GM18505 (cell line): Measurements from ENCODE around the gene MRE11.
A peak's percentile ranks its signal among the peaks of the same experiment; 100 is the strongest.
"Not testable (repeated sequence)": the region's sequence is repeated elsewhere in the genome, so short reads cannot be mapped to it uniquely, and the experiment has no call there.

Experiments
- ATAC-seq: cut with Tn5 transposase; IDR thresholded peaks from one replicate; pipeline ENCODE4 v1.9.1; 2021; ENCODE audit not compliant: unreplicated experiment
- POLR2A ChIP-seq: IDR thresholded peaks from 4 replicates; pipeline ENCODE4 v1.6.1; 2011; ENCODE audit warnings: borderline replicate concordance; ENCODE audit not compliant: insufficient read depth, insufficient read length; ENCODE audit errors: extremely low read depth

The MRE11 gene

DNA sequence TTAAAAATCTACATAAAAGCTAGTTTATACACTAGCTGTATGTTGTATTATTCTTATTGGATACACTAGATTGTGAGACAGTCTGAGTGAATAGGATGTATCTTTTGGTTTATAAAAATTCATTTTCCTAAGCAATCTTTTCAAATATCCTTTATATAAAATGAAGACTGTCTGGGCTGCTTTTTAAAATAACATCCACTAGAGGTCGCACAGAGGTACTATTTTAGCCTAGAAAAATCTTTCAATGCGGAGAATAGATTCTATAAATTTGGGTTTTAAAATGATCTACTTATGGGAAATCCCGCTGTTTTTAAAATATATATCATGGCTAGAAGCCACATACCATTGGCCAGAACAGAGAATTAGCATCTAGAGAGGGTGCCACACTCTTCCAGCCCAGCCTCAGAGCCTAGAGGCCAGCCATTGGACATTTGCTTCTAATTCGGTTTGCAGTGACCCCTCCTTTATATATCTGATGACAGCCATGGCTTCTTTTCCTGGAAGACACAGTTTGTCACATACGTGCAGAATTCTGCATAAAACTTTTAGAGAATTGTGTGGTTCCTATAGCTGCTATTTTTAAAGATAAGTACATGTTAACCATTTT, 25.9 kb upstream of the MRE11 start:
- no peak for TF ChIP-seq POLR2A
- ATAC-seq, result no peak

DNA sequence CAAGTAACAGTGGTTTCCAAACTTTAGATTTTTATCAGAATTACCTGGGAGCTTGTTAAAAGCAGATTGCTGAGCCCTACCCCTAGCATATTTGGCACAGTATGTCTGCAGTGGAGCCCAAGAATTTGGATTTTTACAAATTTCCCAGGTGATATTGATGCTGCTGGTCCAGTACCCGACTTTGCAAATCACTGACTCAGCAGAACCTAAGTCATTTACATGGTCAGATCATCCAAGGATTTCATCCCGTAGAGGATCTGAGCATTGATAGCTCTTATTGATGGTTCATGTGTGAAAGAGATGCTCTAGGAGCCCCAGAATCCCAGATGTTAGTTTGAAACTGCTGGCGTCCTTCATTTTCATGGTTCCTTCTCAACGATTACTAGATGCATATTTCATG, 24.7 kb upstream of the MRE11 start:
- ATAC-seq, result no peak
- no peak for TF ChIP-seq POLR2A

DNA sequence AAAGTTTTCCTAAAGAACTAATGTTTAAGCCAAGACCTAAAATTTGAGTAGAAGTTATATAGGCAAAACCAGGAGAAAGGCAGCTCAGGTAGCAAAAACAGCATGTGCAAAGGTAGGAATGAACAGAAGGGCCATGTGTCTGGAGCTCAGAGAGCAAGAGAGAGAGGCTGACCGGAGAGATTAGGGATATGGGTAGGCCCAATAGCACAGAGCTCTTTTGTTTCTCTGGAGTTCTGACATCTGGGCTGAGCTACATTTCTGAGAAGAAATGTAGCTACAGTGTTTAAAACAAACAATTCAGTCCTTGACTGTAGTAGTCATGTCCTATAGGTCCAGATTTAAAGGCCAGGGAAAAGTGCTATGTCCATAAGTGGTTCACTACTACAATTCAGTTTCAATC, 23.1 kb upstream of the MRE11 start:
- no peak for ATAC-seq
- TF ChIP-seq POLR2A, result no peak

DNA sequence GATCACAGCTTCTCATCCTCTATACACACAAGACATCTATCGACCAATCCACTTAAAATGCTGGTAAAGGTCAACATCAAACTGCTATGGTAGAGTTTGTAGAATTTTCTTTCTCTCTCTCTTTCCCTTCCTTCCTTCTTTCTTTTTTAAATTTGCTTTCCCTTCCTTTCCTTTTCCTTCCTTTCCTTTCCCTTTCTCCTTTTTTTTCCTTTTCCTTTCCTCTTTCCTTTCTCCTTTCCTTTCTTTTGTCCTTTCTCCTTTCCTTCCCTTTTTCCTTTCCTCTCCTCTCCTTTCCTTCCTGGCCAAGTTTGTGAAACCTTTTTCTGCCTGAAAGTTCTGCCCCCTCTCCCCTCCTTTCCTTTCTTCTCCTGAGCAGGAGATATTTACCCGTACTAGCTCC, 21.8 kb upstream of the MRE11 start:
- no peak for TF ChIP-seq POLR2A
- ATAC-seq, result no peak

DNA sequence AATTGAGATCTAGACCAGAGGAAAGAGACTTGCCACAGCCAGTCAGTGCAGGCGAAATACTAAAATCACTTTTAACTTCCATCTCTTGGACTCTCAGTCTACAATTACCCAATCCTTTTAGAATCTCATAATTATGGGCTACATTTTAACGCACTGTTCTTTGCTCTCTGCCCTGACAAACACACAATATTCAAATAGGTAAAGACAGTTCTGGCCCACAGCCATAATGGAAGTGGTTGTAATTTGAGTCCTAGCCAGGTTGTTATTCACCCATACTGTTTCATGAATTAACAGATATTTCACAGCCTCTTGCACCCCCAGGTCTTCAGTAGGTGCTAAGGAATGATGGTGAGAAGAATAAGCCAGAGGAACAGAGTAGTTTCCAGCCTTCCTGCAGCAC, 19.4 kb upstream of the MRE11 start:
- no peak for TF ChIP-seq POLR2A
- ATAC-seq, result no peak

DNA sequence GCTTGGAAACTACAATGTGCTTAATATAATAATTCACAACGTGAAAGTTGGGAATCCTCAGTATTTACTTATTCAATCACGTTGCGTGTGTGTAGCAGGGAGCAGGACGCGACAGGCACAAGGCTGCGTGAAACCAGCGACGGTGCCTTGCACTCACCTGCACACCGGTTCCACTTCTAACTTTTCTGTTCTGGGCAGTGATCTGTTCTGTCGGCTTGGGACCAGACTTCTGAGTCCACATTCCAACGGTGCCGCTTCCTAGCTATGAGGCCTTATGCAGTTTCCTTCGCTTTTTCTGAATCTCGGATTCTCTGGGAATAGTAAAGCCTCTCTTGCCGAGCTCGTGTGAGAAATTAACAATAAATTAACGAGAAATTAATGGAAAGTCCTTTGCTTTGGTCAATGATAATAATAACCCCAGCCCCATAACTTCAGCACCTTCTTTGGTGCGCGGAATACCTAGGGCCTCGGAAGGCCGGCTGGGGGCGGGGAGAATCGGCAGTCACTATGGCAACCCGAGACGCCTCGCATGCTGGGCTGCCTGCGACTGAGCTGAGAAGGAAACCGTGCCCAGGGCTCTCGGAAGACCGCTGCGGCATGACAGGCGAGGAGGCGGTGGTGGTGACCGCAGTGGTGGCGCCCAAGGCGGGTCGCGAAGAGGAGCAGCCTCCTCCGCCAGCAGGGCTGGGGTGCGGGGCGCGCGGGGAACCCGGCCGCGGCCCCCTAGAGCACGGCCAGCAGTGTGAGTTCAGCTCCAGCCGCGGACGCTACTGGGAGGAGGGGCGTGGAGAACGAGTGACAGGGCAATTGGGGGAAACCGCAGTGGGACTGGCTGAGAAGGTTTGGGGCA, 18.5 kb upstream of the MRE11 start, which contains the start of gene C11orf97:
Gene C11orf97, plus strand, starts transcription at position 530 of the 850 bp plus-strand sequence. Its CDS starts 68 bp downstream, at position 598.
- no peak for TF ChIP-seq POLR2A
- ATAC-seq, result peak; percentile 92

DNA sequence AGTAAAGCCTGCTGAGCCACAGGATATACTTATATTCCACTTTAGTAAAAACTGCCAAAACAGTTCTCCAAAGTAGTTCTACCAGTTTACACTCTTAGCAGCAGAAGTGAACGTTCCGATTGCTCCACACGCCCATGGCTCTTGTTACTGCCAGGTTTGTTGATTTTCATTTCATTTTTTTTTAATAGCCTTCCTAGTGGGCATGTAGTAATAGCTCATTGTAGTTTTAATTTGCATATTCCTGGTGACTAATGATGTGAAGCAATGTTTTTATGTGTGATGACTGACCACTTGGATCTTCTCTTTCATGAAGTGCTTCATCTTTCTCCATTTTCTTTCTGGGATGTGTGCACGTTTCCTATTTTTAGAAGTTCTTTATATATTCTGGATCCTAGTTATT, 13.8 kb upstream of the MRE11 start:
- no peak for ATAC-seq

DNA sequence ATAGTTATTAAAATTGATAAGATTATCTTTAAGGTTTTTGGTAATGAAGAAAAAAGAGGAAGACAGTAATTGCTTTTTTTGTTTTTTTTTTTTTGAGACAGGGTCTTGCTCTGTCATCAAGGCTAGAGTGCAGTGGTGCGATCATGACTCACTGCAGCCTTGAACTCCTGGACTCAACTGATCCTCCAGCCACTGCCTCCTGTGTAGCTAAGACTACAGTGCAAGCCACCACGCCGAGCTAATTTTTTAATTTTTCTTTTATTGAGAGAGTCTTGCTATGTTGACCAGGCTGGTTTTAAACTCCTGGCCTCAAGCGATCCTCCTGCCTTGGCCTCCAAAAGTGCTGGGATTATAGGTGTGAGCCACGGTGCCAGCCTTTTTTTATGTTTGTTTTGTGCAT, 12.9 kb upstream of the MRE11 start:
- not testable (repeated sequence) for ATAC-seq

More for the DNA sequence above, 13.8 kb upstream of the MRE11 start:
- no peak for TF ChIP-seq POLR2A

DNA sequence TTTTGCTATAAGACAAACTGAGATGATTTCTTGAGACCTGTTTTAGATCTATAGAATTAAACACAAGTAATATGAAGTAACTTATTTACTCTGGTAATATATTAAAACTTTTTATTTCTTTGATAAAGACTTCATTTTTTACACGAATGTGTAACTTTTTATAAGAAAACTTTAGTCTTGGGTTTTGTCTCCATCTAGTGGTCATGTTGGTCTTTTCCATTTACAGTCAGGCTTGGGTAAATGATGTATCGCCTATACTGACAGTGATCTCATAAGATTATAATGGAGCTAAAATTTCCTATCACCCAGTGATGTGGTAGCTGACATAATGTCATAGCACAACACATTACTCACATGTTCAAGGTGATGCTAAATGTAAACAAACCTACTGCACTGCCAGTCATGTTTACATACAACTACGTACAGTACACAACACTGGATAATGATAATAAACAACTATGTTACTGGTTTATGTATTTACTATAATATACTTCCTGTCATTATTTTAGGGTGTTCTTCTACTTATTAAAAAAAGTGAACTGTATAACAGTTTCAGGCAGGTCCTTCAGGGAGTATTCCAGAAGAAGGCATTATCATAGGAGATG, 11.1 kb upstream of the MRE11 start:
- TF ChIP-seq POLR2A, result no peak
- ATAC-seq, result no peak

DNA sequence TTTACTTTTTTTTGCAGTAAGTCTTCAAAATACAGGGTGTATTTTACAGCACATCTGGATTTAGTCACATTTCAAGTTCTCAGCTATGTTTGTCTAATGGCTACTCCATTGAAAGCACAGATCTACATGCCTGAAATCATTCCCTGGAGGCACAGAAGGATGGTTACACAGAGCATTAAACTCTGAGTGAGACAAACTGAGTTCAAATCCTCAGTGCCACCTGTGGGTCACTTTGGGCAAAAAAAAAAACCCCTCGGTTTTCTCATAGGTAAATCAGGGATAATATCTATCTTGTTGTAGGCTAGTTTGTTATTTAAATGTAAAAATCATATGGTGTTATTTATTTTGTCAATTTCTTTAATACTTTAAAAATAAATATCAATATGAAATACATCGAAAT, 7.9 kb upstream of the MRE11 start:
- no peak for TF ChIP-seq POLR2A
- no peak for ATAC-seq

DNA sequence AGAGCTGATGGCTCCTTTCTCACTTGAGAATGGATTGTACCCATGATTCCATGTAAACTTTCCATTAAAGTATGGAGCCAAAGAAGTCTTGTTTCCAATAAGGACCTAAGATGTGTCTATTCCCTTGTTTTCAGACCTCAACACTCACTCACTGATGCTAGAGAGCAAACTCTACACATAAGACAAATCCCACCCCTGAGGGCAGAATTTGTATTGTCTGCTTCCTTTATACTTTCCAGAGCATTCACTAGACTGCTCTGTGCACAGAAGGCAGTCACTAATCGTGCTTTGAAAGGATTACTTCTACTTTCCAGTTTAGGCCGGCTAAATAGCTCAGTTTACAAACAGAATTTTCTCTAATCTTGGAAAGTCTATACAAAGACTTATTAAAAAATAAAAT, 6.5 kb upstream of the MRE11 start:
- TF ChIP-seq POLR2A, result no peak

DNA sequence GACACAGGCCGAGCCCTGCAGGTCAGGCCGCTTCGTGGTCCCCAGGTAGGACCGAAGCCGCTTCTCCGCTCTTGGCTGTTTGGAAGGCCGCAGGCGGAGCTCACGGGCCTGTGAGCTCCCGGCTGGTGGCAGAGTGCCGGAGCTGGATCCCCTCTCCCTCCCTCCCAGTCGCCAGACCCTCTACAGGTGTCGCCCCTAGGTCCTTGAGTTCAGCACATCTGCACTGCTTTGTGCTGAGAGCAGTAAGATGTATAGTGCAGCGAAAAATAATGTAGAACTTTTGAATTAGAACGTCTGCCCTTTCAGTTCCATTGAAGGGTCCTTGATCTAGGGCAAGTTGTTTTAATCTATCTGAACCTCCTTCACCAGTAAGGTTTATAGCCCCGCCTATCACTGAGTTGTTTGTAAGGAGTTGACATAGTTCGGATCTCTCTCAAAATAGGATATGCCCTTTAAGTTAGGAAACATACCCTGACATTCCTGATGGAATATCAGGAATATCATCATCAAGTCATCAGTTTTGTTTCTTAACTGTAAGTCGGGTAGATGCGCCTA, 559 bp upstream of the MRE11 start:
- TF ChIP-seq POLR2A, result peak; percentile 11
- peak; percentile 67 for ATAC-seq

More for the DNA sequence above, 6.5 kb upstream of the MRE11 start:
- ATAC-seq, result no peak

DNA sequence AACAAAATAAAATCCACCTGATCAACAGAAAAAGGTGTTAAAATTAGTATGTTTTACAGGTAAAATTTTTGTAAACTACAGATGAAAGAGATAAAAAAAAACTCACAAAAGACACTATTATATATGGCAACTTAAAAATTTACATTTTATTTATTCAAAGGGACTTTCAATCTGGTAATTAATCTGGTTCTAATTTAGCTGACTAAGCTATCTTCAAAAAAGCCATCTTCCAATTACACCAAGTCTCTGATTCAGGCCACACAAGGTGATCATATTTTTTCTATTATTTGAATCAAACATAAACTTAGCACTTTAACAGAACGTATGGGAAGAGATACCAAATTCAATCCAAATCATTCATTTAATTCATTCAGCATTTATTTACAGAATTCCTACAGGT, 7.6 kb downstream of the MRE11 start:
- ATAC-seq, result no peak
- no peak for TF ChIP-seq POLR2A
